GM12878 (cell line): ENCODE results near the gene NTM. TPM values are rescaled to one million over a fixed set of nuclear protein-coding genes. Genes with fewer than 3 reads are reported as not detected.

ENCODE experiments used
- ATAC-seq: fragments of 200-7000 bp; cut with Tn5 transposase; 3 replicates; pipeline ENCODE4 v1.9.1; 2020; ENCODE audit warnings: mild to moderate bottlenecking, moderate library complexity
- BruUV-seq: library from RNA; stranded (reverse); fragments of 400-500 nt; replicated peaks from 2 replicates; lab custom pipeline; 2021; lab: Mats Ljungman, UMichigan
- CTCF ChIA-PET: fragments of 300-600 bp; sonication (Branson Sonifier 250); formaldehyde crosslinking; extraction: SDS; loops from one replicate; lab custom pipeline; 2021; ENCODE audit warnings: inconsistent platforms; lab: Yijun Ruan, JAX
- POLR2A ChIA-PET: fragments of 350-600 bp; formaldehyde crosslinking; extraction: SDS; loops from one replicate; lab custom pipeline; 2021; ENCODE audit warnings: inconsistent platforms; lab: Charles Lee
- RAD21 ChIA-PET: fragments of 300-600 bp; sonication (Branson Sonifier 250); formaldehyde crosslinking; loops from one replicate; lab custom pipeline; 2023; ENCODE audit warnings: antibody characterized with exemption; ENCODE audit not compliant: unreplicated experiment; lab: Charles Lee
- SMC1A ChIA-PET: fragments of 300-600 bp; sonication (Branson Sonifier 250); formaldehyde crosslinking; loops from one replicate; lab custom pipeline; 2023; ENCODE audit not compliant: unreplicated experiment, uncharacterized antibody; lab: Charles Lee
- DNase-seq: peaks from one replicate; pipeline ENCODE4 v3.0.0-alpha.2; 2011; ENCODE audit warnings: low read depth, low spot score
- FAIRE-seq: peaks from 3 replicates; lab custom pipeline; 2011; peaks lifted over from hg19 to GRCh38; lab: Jason Lieb, UNC
- H2AFZ ChIP-seq: 2 replicates; pipeline ENCODE4 v1.6.0; 2011; ENCODE audit warnings: low read depth, low read length, control low read depth; ENCODE audit not compliant: control insufficient read depth
- H3K27ac ChIP-seq: 2 replicates; pipeline ENCODE4 v1.5.1; 2011; ENCODE audit warnings: control low read depth; ENCODE audit not compliant: control insufficient read depth, insufficient read depth
- H3K27me3 ChIP-seq, 2 experiments: replicated peaks in 1 of 2; 2 replicates each; pipeline versions ENCODE4 v1.6.0 to v1.6.1; 2011; ENCODE audit warnings: low read length in 1 of 2; ENCODE audit not compliant: control insufficient read depth in 2 of 2, insufficient read depth in 2 of 2
- H3K36me3 ChIP-seq, 2 experiments: 2 replicates each; pipeline ENCODE4 v1.5.1; 2011; ENCODE audit warnings: low read length in 1 of 2; ENCODE audit not compliant: control insufficient read depth in 2 of 2, insufficient read depth in 2 of 2
- H3K4me1 ChIP-seq: 2 replicates; pipeline ENCODE4 v1.6.1; 2011; ENCODE audit warnings: mild to moderate bottlenecking, low read length, moderate library complexity, mixed read lengths; ENCODE audit not compliant: control insufficient read depth, insufficient read depth
- H3K4me2 ChIP-seq: 2 replicates; pipeline ENCODE4 v1.6.0; 2011; ENCODE audit warnings: control low read depth; ENCODE audit not compliant: control insufficient read depth, insufficient read depth
- H3K4me3 ChIP-seq: fragments of 200-600 bp; sonication (generic); 2 replicates; pipeline ENCODE4 v1.5.1; 2016
- H3K79me2 ChIP-seq: 2 replicates; pipeline ENCODE4 v1.6.0; 2011; ENCODE audit warnings: low read length; ENCODE audit not compliant: control insufficient read depth, insufficient read depth
- H3K9ac ChIP-seq: 2 replicates; pipeline ENCODE4 v1.8.0; 2011; ENCODE audit warnings: low read length, control low read depth, mixed read lengths; ENCODE audit not compliant: control insufficient read depth, insufficient read depth
- H3K9me3 ChIP-seq: replicated peaks from 3 replicates; pipeline ENCODE4 v1.5.1; 2011; ENCODE audit warnings: mild to moderate bottlenecking, low read length; ENCODE audit not compliant: control insufficient read depth, insufficient read depth
- H4K20me1 ChIP-seq: 2 replicates; pipeline ENCODE4 v1.6.0; 2011; ENCODE audit not compliant: control insufficient read depth, insufficient read depth
- BCL11A ChIP-seq: IDR thresholded peaks from 2 replicates; pipeline ENCODE4 v1.6.1; 2011; ENCODE audit warnings: low read depth, low read length
- EED ChIP-seq: sonication (generic); IDR thresholded peaks from 2 replicates; pipeline ENCODE4 v1.6.1; 2016; ENCODE audit warnings: antibody characterized with exemption, low read depth
- NFYB ChIP-seq: IDR thresholded peaks from 2 replicates; pipeline ENCODE4 v1.6.1; 2011; ENCODE audit warnings: low read depth, mild to moderate bottlenecking, low read length, improper control_type of control experiment, moderate library complexity; ENCODE audit not compliant: insufficient read depth
- SIN3A ChIP-seq: IDR thresholded peaks from 2 replicates; pipeline ENCODE4 v1.6.1; 2012; ENCODE audit warnings: low read depth, low read length, improper control_type of control experiment
- SPI1 ChIP-seq: IDR thresholded peaks from 2 replicates; pipeline ENCODE4 v1.6.1; 2011; ENCODE audit warnings: low read depth, mild to moderate bottlenecking, low read length, moderate library complexity, borderline replicate concordance; ENCODE audit not compliant: insufficient read depth
- TCF12 ChIP-seq: IDR thresholded peaks from 2 replicates; pipeline ENCODE4 v1.6.1; 2011; ENCODE audit warnings: low read depth, mild to moderate bottlenecking, low read length
- whole genome bisulfite sequencing: methylation state at CpG from one replicate; pipeline ENCODE4 v1.1.6; 2016; ENCODE audit warnings: low lambda C conversion rate; ENCODE audit not compliant: insufficient replicate concordance, insufficient coverage; ENCODE audit errors: missing lambda C conversion rate; 5-methylcytosine and 5-hydroxymethylcytosine counted together
- in situ Hi-C: fragments of 300-500 bp; cut with MboI; formaldehyde crosslinking; loops from 9 replicates; pipeline ENCODE4 v1.14.3; 2018; ENCODE audit warnings: mixed read lengths
- intact Hi-C: fragments of 100-400 bp; cut with micrococcal nuclease; formaldehyde crosslinking; loops from one replicate; pipeline ENCODE4 v1.14.2; 2022; ENCODE audit not compliant: unreplicated experiment
- polyA plus RNA-seq, 11 experiments: library from polyadenylated mRNA; depleted of rRNA in 4 of 11; unstranded in 6 of 11; stranded (reverse) in 5 of 11; fragments of >200 nt; fragmentation: Nextera tagmentation in 4 of 11; fragmentation: Illumina TruSeq in 1 of 11; extraction: Ambion mirVana in 4 of 11; extraction: Trizol in 1 of 11; gene quantifications; 1 replicate in 1 of 11; 2 replicates in 10 of 11; pipeline versions ENCODE4 v1.2.1 to v1.2.3, GENCODE V29; 2011 to 2016; ENCODE audit warnings: inconsistent platforms in 2 of 11, missing spikeins in 2 of 11, low read depth in 1 of 11
- total RNA-seq, 4 experiments: library from RNA; depleted of rRNA in 3 of 4; stranded (reverse); fragments of >200 nt in 3 of 4; fragmentation: Illumina TruSeq in 1 of 4; extraction: Trizol in 1 of 4; gene quantifications; 2 replicates each; pipeline versions ENCODE4 v1.2.1 to v1.2.3, GENCODE V29; 2013 to 2021
- TF ChIP-seq, protein P1 (sequence below): fragments of 150-350 bp; IDR thresholded peaks from 2 replicates; pipeline ENCODE4 v1.6.1; 2014; ENCODE audit warnings: mild to moderate bottlenecking, low read depth, low read length

The NTM gene
- total and polyA plus RNA-seq, 10 of the 15 experiments (the other 5 are each of a cell fraction or from before 2014, with no cell fraction given): not detected

GRCh38 chr11:131796541-131796940 lies 426.1 kb downstream of the NTM start:
- no peak overlapping the region for H3K4me3 ChIP-seq
- ATAC-seq (no peak), FAIRE-seq (no peak), DNase-seq (no peak)
- H3K36me3 ChIP-seq: no peaks in the 10 kb centered on the region
- in situ Hi-C loops (no loop called here), intact Hi-C loops (no loop called here)
- H4K20me1 ChIP-seq: no peaks in the 10 kb centered on the region
- no peaks in the 10 kb centered on the region for H3K79me2 ChIP-seq
- RAD21 ChIA-PET: no interaction called here
- 38% methylated on average over 5 of the region's 5 CpGs for WGBS
- no peak overlapping the region for H3K9ac ChIP-seq
- H3K27me3 ChIP-seq: peaks cover 3% of the 10 kb centered on the region in 2 experiments; a peak in 3 of 4 replicates
- H3K9me3 ChIP-seq: no peaks in the 10 kb centered on the region
- H2AFZ ChIP-seq: no peak overlapping the region
- SMC1A ChIA-PET: no interaction called here
- CTCF ChIA-PET: no interaction called here
- H3K27ac ChIP-seq: no peak overlapping the region
- BruUV-seq: no TSS peak
- TF ChIP-seq BCL11A (no peak), EED (no peak), SIN3A (no peak), TCF12 (no peak), SPI1 (no peak)
- TF ChIP-seq, all 136 proteins: peak for 0
- POLR2A ChIA-PET: no interaction called here
- Histone ChIP-seq H3K4me2 (no peak overlapping the region), H3K4me1 (no peaks in the 10 kb centered on the region)

GRCh38 chr11:131800452-131800851 lies 430.0 kb downstream of the NTM start:
- Histone ChIP-seq H3K9me3 (no peaks in the 10 kb centered on the region), H3K4me2 (no peak overlapping the region), H3K27me3 (peaks cover 0 to 2% of the 10 kb centered on the region in 2 experiments; a peak in 2 of 4 replicates), H3K4me3 (no peak overlapping the region)
- ChIA-PET SMC1A (no interaction called here), CTCF (no interaction called here)
- TF ChIP-seq, protein P1, sequence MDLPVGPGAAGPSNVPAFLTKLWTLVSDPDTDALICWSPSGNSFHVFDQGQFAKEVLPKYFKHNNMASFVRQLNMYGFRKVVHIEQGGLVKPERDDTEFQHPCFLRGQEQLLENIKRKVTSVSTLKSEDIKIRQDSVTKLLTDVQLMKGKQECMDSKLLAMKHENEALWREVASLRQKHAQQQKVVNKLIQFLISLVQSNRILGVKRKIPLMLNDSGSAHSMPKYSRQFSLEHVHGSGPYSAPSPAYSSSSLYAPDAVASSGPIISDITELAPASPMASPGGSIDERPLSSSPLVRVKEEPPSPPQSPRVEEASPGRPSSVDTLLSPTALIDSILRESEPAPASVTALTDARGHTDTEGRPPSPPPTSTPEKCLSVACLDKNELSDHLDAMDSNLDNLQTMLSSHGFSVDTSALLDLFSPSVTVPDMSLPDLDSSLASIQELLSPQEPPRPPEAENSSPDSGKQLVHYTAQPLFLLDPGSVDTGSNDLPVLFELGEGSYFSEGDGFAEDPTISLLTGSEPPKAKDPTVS: no peak
- no peak for TF ChIP-seq NFYB
- TF ChIP-seq, all 136 proteins: peak for 0
- no peaks in the 10 kb centered on the region for H4K20me1 ChIP-seq
- no peaks in the 10 kb centered on the region for H3K4me1 ChIP-seq
- no peak for DNase-seq
- RAD21 ChIA-PET: no interaction called here
- H2AFZ ChIP-seq: no peak overlapping the region
- ATAC-seq: no peak
- no peak overlapping the region for H3K27ac ChIP-seq
- intact Hi-C loops: no loop called here
- no peaks in the 10 kb centered on the region for H3K79me2 ChIP-seq
- no TSS peak for BruUV-seq
- POLR2A ChIA-PET: no interaction called here
- in situ Hi-C loops: no loop called here
- 20% methylated on average over 2 of the region's 2 CpGs for WGBS
- H3K9ac ChIP-seq: no peak overlapping the region
- H3K36me3 ChIP-seq: no peaks in the 10 kb centered on the region
- no peak for FAIRE-seq
